GM12801 (cell line): Measurements from ENCODE around the gene GLRX5.

Experiments
- TF ChIP-seq, protein P1 (sequence below): IDR thresholded peaks from one replicate; pipeline ENCODE4 v1.5.1; 2011; ENCODE audit warnings: control low read depth; ENCODE audit not compliant: insufficient read length; ENCODE audit errors: extremely low read depth

The GLRX5 gene

DNA sequence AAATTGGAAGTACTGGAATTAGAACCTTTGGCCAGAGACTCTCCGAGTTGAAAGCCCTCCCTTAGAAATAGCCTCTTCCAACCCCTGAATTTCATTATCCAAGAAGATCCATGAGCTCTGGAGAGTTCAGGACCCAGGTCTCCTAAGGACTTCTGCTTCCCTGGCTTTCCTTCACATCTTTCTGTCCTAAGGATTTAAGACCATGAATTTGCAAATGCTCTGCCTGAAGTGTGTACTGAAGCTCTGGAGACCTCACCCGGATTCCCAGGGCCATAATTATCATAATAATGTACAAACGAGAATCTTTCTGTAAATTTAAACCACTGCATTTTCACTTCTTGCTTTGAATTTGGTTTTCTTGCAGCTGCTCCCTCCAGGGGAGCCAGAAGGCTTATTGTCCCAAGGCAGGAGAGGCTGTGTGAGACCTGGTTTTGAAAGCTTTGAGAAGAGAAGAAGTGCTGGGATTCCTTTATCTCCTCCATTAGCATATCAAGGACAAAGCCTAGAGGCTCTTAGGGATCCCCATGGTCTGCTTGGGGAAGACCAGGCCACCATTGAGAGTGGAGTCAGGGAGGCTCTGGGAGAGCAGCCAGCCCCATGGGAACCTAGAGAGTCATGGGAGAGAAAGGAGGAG is 41.1 kb downstream of the GLRX5 start:
- TF ChIP-seq, protein P1, sequence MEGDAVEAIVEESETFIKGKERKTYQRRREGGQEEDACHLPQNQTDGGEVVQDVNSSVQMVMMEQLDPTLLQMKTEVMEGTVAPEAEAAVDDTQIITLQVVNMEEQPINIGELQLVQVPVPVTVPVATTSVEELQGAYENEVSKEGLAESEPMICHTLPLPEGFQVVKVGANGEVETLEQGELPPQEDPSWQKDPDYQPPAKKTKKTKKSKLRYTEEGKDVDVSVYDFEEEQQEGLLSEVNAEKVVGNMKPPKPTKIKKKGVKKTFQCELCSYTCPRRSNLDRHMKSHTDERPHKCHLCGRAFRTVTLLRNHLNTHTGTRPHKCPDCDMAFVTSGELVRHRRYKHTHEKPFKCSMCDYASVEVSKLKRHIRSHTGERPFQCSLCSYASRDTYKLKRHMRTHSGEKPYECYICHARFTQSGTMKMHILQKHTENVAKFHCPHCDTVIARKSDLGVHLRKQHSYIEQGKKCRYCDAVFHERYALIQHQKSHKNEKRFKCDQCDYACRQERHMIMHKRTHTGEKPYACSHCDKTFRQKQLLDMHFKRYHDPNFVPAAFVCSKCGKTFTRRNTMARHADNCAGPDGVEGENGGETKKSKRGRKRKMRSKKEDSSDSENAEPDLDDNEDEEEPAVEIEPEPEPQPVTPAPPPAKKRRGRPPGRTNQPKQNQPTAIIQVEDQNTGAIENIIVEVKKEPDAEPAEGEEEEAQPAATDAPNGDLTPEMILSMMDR: no peak

DNA sequence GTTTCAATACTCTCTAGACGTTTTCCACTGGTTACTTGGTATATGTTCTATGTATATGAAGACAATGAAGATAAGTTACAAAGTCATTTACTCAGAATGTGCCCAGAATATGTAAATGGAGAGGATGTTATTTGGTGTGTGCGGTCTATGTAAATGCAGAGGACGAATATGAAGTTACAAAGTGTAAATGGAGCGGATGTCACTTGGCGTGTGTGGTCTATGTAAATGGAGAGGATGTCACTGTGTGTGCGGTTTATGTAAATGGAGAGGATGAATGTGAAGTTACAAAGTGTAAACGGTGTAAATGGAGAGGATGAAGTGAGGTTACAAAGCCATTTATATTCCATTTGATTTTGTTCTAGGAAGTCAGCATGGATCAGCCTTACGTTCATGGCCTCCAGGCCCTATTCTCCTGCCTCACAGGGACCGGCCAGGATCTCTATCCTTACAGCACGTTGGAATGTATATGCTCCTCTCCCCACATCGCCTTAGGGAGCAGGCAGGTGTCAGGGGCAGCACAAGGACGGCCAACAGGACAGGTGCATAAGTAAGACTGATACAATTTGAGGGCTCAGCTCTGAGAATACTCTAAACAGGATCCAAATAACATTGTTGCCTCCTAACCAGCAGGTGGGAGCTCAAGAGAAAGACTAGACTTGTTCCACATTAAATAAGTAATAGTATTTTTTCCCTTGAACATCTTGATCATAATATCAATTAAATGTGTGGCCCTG is 42.4 kb downstream of the GLRX5 start:
- TF ChIP-seq, protein P1: no peak

DNA sequence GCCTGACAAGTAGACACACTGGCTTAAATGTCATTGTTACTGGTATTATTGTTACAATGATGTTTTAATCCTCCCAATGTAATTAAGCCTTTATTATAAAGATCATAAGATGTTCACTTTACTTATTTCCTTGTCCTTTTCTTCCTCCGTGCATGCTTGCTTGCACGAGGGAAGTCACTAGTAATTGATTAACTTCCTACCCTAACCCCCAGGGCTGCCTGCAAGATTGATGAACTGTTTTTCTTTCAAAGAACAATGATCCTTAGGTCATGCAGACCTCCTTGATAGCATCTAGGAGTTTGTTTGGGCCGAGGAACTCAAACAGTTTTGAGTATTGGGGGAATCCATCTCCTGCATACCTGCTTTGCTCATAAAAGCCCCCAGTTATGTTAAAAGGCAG is 43.0 kb downstream of the GLRX5 start:
- TF ChIP-seq, protein P1: no peak

DNA sequence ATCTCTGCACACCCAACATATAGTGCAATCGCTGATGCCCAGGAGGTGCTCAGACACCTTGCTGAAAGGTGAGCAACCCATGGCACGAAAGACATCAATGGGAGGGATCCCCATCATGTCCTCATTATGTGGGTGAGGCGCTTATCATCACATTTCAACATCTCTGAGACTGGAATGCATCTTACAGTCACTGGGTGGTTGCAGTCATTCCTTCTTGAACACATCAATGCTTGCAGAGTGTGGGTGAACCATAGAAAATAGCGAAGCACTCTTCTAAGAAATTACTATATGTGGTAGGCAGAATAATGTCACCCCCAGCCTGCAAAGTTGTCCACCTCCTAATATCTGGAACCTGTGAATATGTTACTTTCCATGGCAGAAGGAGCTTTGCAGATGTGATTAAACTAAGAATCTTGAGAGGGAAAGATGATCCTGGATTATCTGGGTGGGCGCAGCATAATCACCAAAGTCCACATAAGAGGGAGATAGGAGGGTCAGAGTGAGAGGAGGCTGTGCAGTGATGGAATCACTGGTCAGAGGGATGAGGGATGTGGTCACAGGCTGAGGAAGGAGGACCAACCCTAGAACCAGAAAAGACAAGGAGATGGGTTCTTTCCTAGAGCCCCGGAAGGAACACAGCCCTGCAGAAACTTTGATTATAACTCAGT is 51.2 kb downstream of the GLRX5 start:
- TF ChIP-seq, protein P1: no peak
